Measurements from ENCODE around the gene STAT5B.

Gene STAT5B

DNA sequence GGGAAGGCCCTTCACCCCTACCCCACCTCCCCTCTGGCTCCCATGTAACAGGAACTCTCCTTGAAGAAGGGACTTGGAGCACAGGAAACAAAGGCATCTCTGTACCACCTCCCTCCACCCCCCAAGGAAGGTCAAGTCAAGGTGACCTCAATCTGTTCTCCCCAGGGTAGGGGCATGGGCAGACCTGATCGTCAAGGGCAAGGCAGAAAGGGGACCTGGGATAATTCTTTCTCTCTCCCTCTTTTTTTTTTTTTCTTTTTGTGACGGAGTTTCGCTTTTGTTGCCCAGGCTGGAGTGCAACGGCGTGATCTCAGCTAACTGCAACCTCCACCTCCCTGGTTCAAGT, 7.8 kb upstream of the STAT5B start:
- no peak for DNase-seq

DNA sequence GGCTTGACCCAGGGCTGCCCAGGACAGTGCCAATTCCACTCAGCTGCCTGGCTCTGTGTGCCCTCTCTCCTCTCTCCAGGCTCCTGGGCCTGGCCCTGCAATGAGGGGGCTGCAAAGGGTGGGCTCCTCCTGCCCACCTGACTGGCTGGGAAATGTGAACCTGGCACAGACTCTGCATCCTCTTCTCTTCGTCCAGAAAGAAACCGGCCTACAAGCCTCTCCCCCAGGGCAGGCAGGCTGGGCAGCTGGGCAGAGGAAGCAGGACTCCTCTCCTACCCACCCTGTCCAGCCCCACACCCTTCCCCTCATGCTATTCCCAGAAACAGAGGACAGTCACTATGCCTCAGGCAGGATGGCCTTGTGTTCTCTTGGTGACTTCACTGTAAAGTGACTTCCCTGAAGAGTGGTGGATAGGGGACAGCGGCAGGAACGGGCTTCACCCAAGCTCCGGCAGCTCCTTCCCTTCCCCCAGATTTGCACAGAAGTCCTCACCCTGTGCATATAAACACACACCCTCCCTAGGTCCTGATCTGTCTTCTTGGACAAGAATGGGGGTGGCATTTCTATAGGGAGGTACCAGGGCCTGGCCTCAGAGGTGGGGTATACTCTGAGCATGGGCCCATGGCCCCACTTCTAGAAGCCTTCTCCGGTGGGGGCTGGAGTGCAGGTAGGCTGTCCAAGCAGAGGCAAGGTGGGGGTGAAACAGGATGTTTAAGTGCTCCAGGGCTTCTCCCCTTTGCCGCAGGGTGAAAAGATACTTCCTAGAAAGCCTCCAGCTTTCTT, 7.2 kb upstream of the STAT5B start:
- no peak for DNase-seq

DNA sequence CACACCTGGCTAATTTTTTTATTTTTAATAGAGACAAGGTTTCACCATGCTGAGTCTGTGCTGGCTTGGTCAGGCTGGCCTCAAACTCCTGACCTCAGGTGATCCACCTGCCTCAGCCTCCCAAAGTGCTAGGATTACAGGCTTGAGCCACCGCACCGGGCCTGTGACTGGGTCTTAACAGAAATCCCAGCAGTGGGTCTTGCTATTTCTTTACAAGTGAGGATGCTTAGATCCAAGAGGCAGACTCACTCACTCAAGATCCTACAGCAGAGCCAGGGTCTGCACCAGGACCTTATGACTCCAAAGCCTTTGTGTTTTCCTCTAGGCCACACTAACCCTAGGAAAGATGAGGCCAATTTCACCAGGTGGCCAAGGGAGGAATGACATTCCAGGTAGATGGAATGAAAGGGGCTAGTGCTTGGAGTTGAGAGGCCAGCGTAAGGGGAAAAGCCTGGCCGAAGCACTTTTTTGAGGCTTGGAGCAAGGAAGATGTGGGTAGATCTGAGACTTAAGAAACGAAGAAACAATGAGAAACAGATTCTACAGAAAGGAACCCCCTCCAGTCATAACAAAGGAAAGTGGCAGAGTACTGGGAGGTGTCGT, 6.4 kb upstream of the STAT5B start:
- no peak for DNase-seq

DNA sequence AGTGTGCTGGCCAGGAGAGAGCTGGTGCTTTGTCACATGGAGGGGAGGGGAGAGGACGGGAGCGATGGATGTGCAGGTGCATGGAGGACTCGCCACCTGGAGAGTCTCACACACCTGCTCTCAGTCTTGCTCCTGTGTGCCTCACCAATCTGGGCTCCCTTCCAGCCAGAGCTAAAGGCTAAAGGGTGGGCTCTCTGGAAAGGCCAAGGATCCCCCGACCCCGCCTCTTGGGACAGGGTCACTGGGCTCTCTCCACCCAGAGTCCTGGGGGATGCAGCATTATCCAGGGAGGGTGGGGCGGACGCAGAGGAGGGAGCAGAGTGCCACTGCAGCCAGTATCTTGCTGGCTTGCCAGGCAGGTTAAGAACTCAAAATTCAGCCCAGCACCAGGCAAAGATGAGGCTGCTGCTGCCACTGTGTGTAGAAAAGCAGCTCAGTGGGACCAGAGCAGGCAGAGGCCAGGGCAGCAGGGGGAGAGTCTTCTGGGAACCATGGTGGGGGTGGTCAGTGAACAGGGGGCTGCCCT, 5.4 kb upstream of the STAT5B start:
- no peak for DNase-seq

DNA sequence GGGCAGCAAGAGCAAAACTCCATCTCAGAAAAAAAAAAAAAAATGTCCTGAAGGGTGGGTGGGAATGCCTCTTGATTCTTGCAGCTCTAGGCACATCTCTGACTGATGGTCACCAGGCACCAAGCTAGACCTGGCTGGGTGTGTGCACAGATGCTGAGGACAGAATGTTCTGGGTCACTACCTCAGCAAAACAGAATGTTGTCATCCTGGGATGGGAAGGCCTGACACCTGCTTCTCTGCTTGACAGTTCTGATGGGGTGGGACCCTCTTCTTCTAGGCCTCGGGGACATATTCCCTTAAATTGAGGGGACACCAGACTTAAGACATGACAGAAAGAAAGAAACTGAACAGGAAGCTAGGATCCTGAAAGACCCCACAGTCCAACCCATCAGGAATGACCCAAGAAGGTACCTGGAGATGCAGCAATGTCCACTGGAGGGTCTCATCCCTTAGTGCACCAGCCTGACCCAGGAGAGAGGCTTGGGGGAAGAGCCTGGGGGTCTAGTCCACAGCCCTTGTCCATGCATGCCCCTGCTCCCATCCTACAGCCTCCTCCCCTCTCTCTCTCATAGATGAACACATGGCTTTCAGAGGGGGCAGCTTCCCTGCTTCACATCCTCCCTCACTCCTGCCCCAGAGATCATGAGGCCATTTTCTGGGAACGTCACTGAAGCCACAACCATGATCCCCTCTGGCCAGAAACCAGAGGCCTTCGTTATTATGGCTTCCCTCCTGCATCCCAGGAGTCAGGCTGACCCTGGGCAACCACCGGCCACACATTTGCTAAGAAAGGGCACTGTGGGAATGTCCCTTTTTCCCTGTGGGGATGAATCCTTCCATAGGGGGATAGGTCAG, 3.8 kb upstream of the STAT5B start:
- no peak for DNase-seq

- DNase-seq: no peak
Observed at GRCh38 chr17:42277342-42277712, 1.1 kb upstream of the STAT5B start.

DNA sequence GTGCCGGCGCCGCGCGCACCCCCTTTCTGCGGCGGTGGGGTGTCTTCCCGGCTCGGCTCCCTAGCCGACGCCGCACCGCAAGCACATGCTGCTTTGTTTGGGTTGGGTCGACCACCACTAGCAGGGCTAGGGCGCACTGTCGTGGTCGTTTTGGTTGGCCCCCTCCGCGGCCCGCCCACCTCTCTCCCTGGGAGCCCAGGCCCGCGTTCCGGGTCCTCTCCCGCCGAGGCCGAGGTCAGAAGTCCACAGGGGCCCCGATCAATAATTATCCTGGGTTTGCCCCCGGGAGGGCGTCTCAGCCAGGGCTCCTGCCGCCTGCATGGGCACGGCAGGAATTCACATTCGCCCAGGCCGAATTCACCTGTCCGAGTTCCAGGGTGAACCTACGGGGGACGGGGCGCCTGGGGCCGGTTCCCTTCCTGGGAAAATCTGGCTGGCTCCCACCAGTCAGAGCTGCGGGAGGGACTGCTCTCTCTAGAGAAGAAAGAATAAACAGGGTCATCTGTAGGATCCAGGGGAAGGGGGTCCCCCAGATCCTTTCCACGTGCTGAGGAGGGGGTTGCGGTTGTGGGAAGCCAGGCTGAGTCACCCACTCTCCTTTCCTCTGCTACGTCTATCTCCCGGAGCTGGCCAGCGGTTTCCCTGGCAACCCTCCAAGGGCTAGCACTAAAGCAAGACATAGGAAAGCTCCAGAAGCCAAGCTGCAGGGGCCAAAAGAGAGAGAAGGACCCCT, 584 bp upstream of the STAT5B start:
- DNase-seq: peak; percentile 44

DNA sequence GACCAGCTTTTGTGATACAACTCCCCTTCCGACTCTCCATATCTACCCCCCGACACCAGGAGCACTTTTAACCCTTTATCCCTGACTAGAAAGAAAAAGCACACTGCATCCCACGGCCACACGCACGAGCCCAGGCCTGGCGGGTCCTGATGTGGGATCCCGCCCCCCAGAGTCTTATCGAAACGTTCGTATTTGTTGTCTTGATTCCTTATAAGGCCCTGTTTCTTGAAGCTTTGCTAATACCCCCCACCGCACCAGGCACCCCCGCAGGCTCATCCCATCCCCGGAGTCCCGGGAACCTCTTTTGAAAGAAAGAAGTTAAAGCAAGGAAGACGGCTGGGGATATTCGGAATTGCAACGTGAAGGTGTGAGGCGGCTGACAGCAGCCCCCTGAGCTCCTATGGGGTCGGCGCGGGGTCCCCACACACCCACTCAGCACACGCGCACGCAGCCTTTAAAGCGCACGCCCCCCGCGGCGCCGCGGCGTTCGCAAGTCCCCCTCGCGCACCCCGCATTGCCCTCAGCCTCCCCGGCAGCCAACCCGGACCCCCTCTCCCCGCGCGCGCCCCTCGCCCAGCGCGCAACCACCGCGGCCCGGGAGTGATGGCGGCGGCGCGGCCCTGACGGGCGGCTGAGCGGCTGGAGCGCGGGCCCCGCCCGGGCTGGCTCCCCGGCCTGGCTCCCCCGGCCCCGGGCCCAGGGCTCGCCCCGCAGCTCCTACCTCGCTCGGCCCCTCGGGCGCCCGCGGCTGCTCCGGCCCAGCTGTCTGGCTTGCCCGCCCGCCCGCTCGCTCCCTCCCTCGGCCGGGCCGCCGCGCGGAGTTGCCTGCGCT, 448 bp downstream of the STAT5B start:
- DNase-seq: no peak

- peak; percentile 15 for DNase-seq
Observed at GRCh38 chr17:42274812-42275526, 1.2 kb downstream of the STAT5B start.

- no peak for DNase-seq
Observed at GRCh38 chr17:42274253-42274542, 2.0 kb downstream of the STAT5B start.

GRCh38 chr17:42273474-42274252, 2.5 kb downstream of the STAT5B start:
- DNase-seq: no peak

- DNase-seq: no peak
Observed at GRCh38 chr17:42272162-42272907, 3.9 kb downstream of the STAT5B start.

GRCh38 chr17:42271779-42272035, 4.5 kb downstream of the STAT5B start:
- no peak for DNase-seq

DNA sequence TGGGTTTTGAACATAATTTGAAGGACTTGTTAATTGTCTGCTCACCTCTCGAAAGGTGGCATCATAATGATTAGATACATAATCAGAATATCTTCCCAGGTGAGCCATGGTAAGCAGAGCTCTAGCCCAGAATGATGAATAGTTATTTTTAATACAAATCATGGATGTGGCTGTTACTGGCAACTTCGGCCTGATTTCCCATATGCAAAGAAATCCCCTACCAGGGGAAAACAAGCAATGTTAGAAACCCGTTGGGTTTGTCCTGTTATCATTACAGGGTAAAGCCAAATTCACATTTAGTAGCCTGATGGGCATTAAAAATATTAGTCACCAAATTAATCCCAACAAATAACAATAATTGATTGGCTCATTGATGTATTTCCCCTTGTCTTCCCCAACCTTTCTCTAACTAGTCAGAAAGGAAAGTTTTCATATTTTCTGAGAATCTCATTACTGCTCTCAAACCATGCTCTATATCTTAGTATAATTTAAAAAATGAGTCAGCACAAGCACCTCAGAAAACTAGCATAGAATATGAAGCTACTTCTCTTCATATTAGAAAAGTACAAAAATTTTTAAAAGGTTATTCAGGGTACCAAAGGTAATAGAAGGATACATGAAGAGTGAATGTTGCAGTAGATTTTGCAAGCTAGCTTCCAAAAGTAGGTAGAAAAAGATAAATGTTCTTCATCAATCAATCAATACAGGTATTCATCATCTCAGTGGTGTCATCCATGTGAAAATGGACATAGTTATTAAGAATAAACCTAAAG, 5.0 kb downstream of the STAT5B start:
- no peak for DNase-seq

GRCh38 chr17:42270596-42270995, 5.6 kb downstream of the STAT5B start:
- DNase-seq: no peak

DNA sequence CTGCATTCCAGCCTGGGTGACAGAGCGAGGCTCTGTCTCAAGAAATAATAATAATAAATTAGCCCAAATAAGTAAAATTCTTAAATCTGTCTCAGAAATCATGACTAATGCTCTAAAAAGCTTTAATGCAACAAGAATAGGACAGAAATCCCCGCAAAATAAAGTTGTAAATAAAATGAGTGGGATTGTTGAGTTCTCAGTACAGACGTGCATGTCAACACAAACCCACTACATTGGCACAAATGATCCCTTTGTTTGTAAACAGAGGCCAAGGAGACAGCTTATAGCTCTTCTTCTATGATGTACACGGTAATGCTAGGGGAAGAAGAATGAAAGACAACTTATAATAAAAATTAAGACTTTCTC, 6.0 kb downstream of the STAT5B start:
- no peak for DNase-seq

- DNase-seq: no peak
Observed at GRCh38 chr17:42268236-42268635, 8.0 kb downstream of the STAT5B start.

- DNase-seq: peak; percentile 90
Observed at GRCh38 chr17:42266918-42267766, 9.0 kb downstream of the STAT5B start.

- DNase-seq: no peak
Observed at GRCh38 chr17:42266462-42266861, 9.7 kb downstream of the STAT5B start.

All from suppressor macrophage treated with lipopolysaccharide for 4 hours (primary cell).